GM06990 (cell line): ENCODE data around the gene TTLL6.

Source experiments
- DNase-seq: peaks from one replicate; pipeline ENCODE4 v3.0.0-alpha.2; 2011; ENCODE audit not compliant: insufficient read length; ENCODE audit errors: extremely low read depth
- H3K27me3 ChIP-seq: replicated peaks from 2 replicates; pipeline ENCODE4 v1.6.0; 2011; ENCODE audit warnings: low read length; ENCODE audit not compliant: control insufficient read depth, insufficient read depth
- H3K36me3 ChIP-seq: 2 replicates; pipeline ENCODE4 v1.5.1; 2011; ENCODE audit warnings: low read length; ENCODE audit not compliant: control insufficient read depth, insufficient read depth
- H3K4me3 ChIP-seq: replicated peaks from 2 replicates; pipeline ENCODE4 v1.5.1; 2011; ENCODE audit warnings: low read depth, mild to moderate bottlenecking, control low read depth, low read length
- TF ChIP-seq, protein P1 (sequence below): IDR thresholded peaks from 2 replicates; pipeline ENCODE4 v1.5.1; 2011; ENCODE audit warnings: low read length, control low read depth, mild to moderate bottlenecking, inconsistent platforms; ENCODE audit not compliant: insufficient read depth, poor library complexity, severe bottlenecking

Gene TTLL6

DNA sequence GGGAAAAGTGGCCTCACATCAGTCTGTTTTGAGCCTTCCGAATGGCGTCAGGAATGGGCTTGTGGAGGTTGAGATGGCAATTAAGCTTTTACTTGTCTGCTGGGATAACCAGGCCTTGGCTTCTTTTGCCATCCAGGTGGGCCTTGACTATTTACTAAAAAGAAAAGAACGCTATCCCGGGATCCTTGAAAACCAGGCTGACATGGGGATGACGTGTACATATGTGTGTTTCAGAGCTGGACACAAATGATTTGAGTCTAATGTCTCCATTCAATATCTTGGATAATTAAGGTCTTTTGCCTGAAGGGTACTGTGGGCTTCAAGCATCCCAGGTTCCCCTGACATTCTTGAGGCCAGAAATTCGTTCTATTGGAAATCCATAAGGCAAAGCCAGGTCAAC lies 55.9 kb downstream of the TTLL6 start:
- DNase-seq: no peak
- Histone ChIP-seq H3K4me3 (no peak overlapping the region), H3K36me3 (no peaks in the 10 kb centered on the region), H3K27me3 (peaks cover 5% of the 10 kb centered on the region)
- TF ChIP-seq, protein P1, sequence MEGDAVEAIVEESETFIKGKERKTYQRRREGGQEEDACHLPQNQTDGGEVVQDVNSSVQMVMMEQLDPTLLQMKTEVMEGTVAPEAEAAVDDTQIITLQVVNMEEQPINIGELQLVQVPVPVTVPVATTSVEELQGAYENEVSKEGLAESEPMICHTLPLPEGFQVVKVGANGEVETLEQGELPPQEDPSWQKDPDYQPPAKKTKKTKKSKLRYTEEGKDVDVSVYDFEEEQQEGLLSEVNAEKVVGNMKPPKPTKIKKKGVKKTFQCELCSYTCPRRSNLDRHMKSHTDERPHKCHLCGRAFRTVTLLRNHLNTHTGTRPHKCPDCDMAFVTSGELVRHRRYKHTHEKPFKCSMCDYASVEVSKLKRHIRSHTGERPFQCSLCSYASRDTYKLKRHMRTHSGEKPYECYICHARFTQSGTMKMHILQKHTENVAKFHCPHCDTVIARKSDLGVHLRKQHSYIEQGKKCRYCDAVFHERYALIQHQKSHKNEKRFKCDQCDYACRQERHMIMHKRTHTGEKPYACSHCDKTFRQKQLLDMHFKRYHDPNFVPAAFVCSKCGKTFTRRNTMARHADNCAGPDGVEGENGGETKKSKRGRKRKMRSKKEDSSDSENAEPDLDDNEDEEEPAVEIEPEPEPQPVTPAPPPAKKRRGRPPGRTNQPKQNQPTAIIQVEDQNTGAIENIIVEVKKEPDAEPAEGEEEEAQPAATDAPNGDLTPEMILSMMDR: no peak

DNA sequence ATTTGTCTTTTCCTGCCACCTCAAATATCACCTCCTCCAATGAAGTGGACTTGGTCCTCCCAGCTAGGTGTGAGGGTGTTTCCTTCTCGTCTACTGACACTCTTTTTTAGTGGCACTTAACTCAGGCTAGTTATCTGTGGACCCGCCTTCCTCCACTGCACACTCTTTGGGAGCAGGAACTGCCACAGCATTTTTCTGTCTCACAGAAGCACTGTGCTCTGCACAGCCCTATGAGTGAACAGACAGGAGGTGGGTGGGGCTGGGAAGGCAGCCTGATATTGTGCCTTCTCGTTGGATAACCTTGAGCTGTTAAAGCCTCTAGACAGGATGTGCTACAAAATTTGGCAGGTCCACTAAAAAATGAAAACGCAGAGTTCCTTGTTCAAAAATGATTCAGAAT lies 56.6 kb downstream of the TTLL6 start:
- TF ChIP-seq, protein P1: no peak
- peaks cover 5% of the 10 kb centered on the region for H3K27me3 ChIP-seq
- no peaks in the 10 kb centered on the region for H3K36me3 ChIP-seq
- no peak overlapping the region for H3K4me3 ChIP-seq
- DNase-seq: no peak

DNA sequence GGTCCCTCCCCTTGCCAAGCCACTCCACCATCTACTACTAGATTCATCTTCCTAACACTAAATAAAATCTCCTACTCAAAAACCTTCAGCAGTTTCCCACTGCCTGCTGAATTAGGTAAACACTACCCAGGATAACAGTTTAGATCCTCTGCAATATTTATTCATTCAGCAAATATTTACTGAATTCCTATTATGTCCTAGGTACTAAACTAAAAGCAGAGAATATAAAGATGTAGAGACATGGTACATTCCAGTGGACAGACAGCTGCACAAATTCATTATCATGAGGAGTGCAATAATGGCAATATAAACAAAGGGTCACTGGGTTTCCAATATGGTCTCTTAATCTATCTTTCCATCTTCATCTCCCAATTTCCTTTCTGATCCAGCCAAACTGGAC lies 57.7 kb downstream of the TTLL6 start:
- Histone ChIP-seq H3K27me3 (peaks cover 9% of the 10 kb centered on the region), H3K36me3 (no peaks in the 10 kb centered on the region), H3K4me3 (no peak overlapping the region)
- no peak for DNase-seq
- TF ChIP-seq, protein P1: no peak

DNA sequence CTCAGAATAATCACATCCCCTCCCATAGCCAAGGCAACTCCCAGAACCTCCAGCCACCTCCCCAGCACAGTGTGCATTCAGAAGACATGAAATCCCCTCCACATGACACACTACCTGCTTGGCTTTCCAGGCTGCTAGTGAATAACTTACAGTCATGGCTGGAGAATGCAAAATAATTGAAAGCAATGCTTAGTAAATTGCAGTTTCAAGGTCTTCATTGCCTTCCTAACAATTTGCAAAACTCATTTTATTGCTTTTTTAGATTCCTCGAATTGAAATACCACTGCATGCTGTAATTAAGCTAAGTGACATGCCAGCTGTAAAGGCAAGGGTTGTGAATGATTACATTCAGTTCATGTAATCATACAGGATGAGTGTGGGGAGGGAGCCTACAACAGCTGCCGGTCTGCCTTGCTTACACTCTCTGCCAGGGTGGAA lies 59.5 kb downstream of the TTLL6 start:
- no peak for DNase-seq
- Histone ChIP-seq H3K36me3 (no peaks in the 10 kb centered on the region), H3K27me3 (peaks cover 11% of the 10 kb centered on the region), H3K4me3 (no peak overlapping the region)
- TF ChIP-seq, protein P1: no peak

DNA sequence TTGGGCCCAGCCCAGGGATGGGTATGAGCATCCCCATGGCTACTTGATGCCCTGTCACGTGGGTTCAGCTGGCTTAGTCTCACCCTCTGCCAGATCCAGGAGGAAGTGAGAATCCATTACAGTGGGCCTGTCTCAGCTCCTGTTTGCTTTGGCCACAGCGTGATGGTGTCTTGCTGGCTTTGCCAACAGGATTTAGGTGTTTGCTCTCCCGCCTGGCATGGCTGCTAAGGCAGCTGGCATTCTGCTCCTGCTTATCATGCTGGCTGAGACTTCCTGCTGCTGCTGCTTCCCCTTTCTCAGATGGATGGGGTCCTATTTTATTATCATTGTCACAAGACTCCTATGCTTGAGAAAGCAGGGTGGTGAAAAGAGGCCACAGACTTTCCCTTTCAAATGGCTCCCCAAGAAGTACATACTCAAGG lies 60.2 kb downstream of the TTLL6 start:
- peaks cover 11% of the 10 kb centered on the region for H3K27me3 ChIP-seq
- H3K4me3 ChIP-seq: no peak overlapping the region
- TF ChIP-seq, protein P1: no peak
- no peaks in the 10 kb centered on the region for H3K36me3 ChIP-seq
- no peak for DNase-seq

DNA sequence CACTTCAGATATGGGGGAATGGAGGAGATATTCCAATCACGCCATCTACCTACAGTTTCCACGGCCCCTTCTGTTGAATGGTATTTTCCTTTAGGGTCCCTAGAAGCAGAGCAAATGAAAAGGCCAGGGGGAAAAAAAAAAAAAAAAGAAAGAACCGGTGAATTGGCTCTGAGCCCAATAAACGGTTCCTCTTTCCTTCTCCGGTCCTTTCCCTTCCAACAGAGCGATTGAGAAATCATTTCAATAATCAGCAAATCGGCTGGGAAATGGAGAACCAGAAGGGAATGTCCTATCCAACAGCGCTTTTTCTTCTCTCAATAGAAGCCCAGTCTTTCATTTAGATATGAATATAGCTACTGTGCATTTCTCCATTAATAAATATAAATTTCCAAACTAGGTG lies 61.7 kb downstream of the TTLL6 start:
- Histone ChIP-seq H3K4me3 (no peak overlapping the region), H3K36me3 (no peaks in the 10 kb centered on the region), H3K27me3 (peaks cover 11% of the 10 kb centered on the region)
- no peak for DNase-seq
- TF ChIP-seq, protein P1: no peak
